Body of pancreas (tissue), 4 donors: ENCODE results near the gene POLR1E. TPM values are rescaled to one million over a fixed set of nuclear protein-coding genes. Genes with fewer than 3 reads are reported as not detected.
A peak's percentile ranks its signal among the peaks of the same experiment; 100 is the strongest.

ENCODE experiments used
- ATAC-seq: fragments of 150-250 bp; one replicate; pipeline ENCODE4 v1.9.1; 2016
- DNase-seq, 4 donors: peaks; one replicate each; pipeline ENCODE4 v3.0.0-alpha.2; 2019
- H3K27ac ChIP-seq, 4 donors: fragments of 200-600 bp; sonication (generic); 1 replicate in 3 of 4; 2 replicates in 1 of 4; pipeline versions ENCODE4 v1.5.1 to v1.6.1; 2016 to 2019; ENCODE audit warnings: mild to moderate bottlenecking in 1 of 4, mixed read lengths in 1 of 4, moderate library complexity in 1 of 4
- H3K27me3 ChIP-seq, 2 donors: fragments of 200-600 bp; sonication (generic); one replicate each; pipeline ENCODE4 v1.6.0; 2016; ENCODE audit warnings: mild to moderate bottlenecking in 1 of 2
- H3K36me3 ChIP-seq, 2 donors: fragments of 200-600 bp; sonication (generic); replicated peaks in 1 of 2; 2 replicates each; pipeline ENCODE4 v1.5.1; 2016; ENCODE audit warnings: low read depth in 2 of 2; ENCODE audit not compliant: insufficient read depth in 1 of 2
- H3K4me1 ChIP-seq: fragments of 200-600 bp; sonication (generic); one replicate; pipeline ENCODE4 v1.6.0; 2016
- H3K4me3 ChIP-seq, 2 donors: fragments of 200-600 bp; sonication (generic); 1 replicate in 1 of 2; 2 replicates in 1 of 2; pipeline ENCODE4 v1.5.1; 2016 to 2019
- H3K9me3 ChIP-seq, 3 donors: fragments of 200-600 bp; sonication (generic); 1 replicate in 2 of 3; 2 replicates in 1 of 3; pipeline ENCODE4 v1.5.1; 2016
- CTCF ChIP-seq, 7 experiments: fragments of 450-650 bp in 4 of 7; fragments of 200-600 bp in 3 of 7; sonication (generic) in 3 of 7; IDR thresholded peaks; one replicate each; pipeline ENCODE4 v1.5.1; 2016 to 2019; ENCODE audit warnings: antibody characterized with exemption in 7 of 7
- POLR2A ChIP-seq, 3 donors: fragments of 450-650 bp; IDR thresholded peaks; one replicate each; pipeline ENCODE4 v1.6.1; 2016; ENCODE audit warnings: antibody characterized with exemption in 3 of 3, mild to moderate bottlenecking in 2 of 3
- WGBS, 2 donors: methylation state at CpG; one replicate each; pipeline ENCODE4 v1.1.5; 2017; 5-methylcytosine and 5-hydroxymethylcytosine counted together
- intact Hi-C: fragments of 100-400 bp; cut with DNase I; formaldehyde crosslinking; loops from one replicate; pipeline ENCODE4 v1.15.1; 2023
- total RNA-seq, 2 donors: library from RNA; depleted of rRNA; stranded (reverse); fragments of >200 nt; gene quantifications; one replicate each; pipeline ENCODE4 v1.1.0, GENCODE V29; 2016

POLR1E gene
- total RNA-seq, 2 donors from 2014 or later = 9.6 to 15.0 TPM

- Histone ChIP-seq H3K4me3 (no peak overlapping the region), H3K9me3 (no peaks in the 10 kb centered on the region), H3K27me3 (no peaks in the 10 kb centered on the region), H3K4me1 (no peaks in the 10 kb centered on the region), H3K36me3 (peaks cover 0 to 12% of the 10 kb centered on the region in 2 donors), H3K27ac (no peak overlapping the region)
- intact Hi-C loops = no loop called here
- WGBS, 2 donors = 83 to 86% methylated on average over 3 of the region's 3 CpGs
- DNase-seq (no peak), ATAC-seq (no peak)
- TF ChIP-seq POLR2A (IDR thresholded peaks at IDR 0.05) (no peak), CTCF (IDR thresholded peaks at IDR 0.05) (no peak)
These were observed 34.9 kb downstream of the POLR1E start for GRCh38 chr9:37520641-37521040.

GRCh38 chr9:37521111-37521510, 35.4 kb downstream of the POLR1E start:
- 96 to 98% methylated on average over 10 of the region's 10 CpGs for WGBS, 2 donors
- Histone ChIP-seq H3K4me3 (no peak overlapping the region), H3K4me1 (no peaks in the 10 kb centered on the region), H3K27ac (no peak overlapping the region), H3K9me3 (no peaks in the 10 kb centered on the region), H3K27me3 (no peaks in the 10 kb centered on the region), H3K36me3 (peaks cover 0 to 13% of the 10 kb centered on the region in 2 donors)
- ATAC-seq = no peak
- TF ChIP-seq POLR2A (IDR thresholded peaks at IDR 0.05) (no peak), CTCF (IDR thresholded peaks at IDR 0.05) (no peak)
- intact Hi-C loops = no loop called here
- DNase-seq = no peak

DNA sequence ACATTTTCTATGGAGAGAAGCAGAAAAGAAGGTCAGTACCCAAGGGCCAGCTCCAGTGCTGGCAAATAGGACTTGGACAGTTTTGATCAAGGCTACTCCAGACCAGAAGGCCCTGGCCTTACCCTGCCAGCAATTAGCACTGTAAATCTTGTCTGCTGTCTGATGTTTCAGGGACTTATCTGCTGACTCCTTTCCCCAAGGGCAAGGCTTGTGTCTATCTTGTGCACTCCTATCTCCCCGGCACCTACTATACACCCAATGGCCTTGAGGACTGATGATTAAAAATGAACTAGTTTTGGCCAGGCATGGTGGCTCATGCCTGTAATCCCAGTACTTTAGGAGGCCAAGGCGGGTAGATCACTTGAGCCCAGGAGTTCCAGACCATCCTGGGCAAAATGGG, 37.2 kb downstream of the POLR1E start:
- H3K27me3 ChIP-seq = no peaks in the 10 kb centered on the region
- TF ChIP-seq CTCF (IDR thresholded peaks at IDR 0.05) (no peak), POLR2A (IDR thresholded peaks at IDR 0.05) (no peak)
- 63 to 69% methylated on average over 2 of the region's 2 CpGs for WGBS, 2 donors
- DNase-seq = no peak
- no peaks in the 10 kb centered on the region for H3K4me1 ChIP-seq
- no peak overlapping the region for H3K27ac ChIP-seq
- no peak overlapping the region for H3K4me3 ChIP-seq
- H3K36me3 ChIP-seq = peaks cover 0 to 13% of the 10 kb centered on the region in 2 donors
- intact Hi-C loops = no loop called here
- no peak for ATAC-seq
- H3K9me3 ChIP-seq = no peaks in the 10 kb centered on the region

DNA sequence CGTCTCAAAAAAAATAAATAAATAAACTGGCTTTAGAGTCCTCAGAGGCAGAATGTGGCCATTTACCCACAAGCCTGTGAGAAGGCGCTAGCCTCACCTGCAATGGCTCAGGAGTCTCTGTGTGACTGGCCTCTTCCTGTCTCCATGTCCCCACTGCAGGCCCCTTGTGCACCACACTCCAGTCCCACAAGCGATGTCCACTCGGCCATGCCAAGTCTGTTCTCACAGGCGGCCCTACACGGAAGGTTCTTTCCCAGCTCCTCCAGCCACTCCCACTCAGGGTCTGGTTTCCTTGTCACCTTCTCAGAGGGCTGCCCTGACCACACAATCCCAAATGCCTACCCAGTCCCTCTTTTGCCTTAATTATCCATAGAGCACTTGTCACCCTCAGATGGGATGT, 38.2 kb downstream of the POLR1E start:
- H3K4me3 ChIP-seq = no peak overlapping the region
- 95 to 97% methylated on average over 6 of the region's 6 CpGs for WGBS, 2 donors
- H3K36me3 ChIP-seq = peaks cover 0 to 15% of the 10 kb centered on the region in 2 donors
- H3K4me1 ChIP-seq = no peaks in the 10 kb centered on the region
- intact Hi-C loops = no loop called here
- H3K27me3 ChIP-seq = no peaks in the 10 kb centered on the region
- TF ChIP-seq POLR2A (IDR thresholded peaks at IDR 0.05) = no peak
- DNase-seq (no peak), ATAC-seq (no peak)
- H3K9me3 ChIP-seq = no peaks in the 10 kb centered on the region
- no peak overlapping the region for H3K27ac ChIP-seq

GRCh38 chr9:37528652-37529471, 43.1 kb downstream of the POLR1E start:
- Histone ChIP-seq H3K36me3 (peaks cover 0 to 8% of the 10 kb centered on the region in 2 donors), H3K27ac (no peak overlapping the region), H3K27me3 (no peaks in the 10 kb centered on the region), H3K4me1 (no peaks in the 10 kb centered on the region), H3K4me3 (no peak overlapping the region), H3K9me3 (no peaks in the 10 kb centered on the region)
- ATAC-seq (no peak), DNase-seq (no peak)
- TF ChIP-seq CTCF (IDR thresholded peaks at IDR 0.05) (no peak), POLR2A (IDR thresholded peaks at IDR 0.05) (peak in 1 of 3 donors; percentile 6)
- WGBS, 2 donors = 88 to 92% methylated on average over 18 of the region's 18 CpGs
- intact Hi-C loops = no loop called here
